ENCODE results near the gene ADIG.

Gene ADIG

GRCh38 chr20:38581013-38581412 is at the start of gene ADIG:
Gene ADIG, plus strand, starts transcription at chr20:38581197. Its CDS starts 54 bp downstream, at chr20:38581251.
- TF ChIP-seq CTCF (IDR thresholded peaks at IDR 0.05; ENCODE audit: extremely low read depth, insufficient read depth, missing control alignments): no peak
- DNase-seq (ENCODE audit: low spot score): no peak
- in situ Hi-C loops (cut with MboI; ENCODE audit: low pct_unique_long_range_greater_than_20kb, low sequenced_read_pairs, unreplicated experiment): no loop called here

GRCh38 chr20:38534756-38535155 is 46.2 kb upstream of the ADIG start:
- DNase-seq (ENCODE audit: low spot score): no peak
- in situ Hi-C loops (cut with MboI; ENCODE audit: low pct_unique_long_range_greater_than_20kb, low sequenced_read_pairs, unreplicated experiment): no loop called here
- TF ChIP-seq CTCF (IDR thresholded peaks at IDR 0.05; ENCODE audit: extremely low read depth, insufficient read depth, missing control alignments): no peak

- TF ChIP-seq CTCF (IDR thresholded peaks at IDR 0.05; ENCODE audit: extremely low read depth, insufficient read depth, missing control alignments): no peak
- in situ Hi-C loops (cut with MboI; ENCODE audit: low pct_unique_long_range_greater_than_20kb, low sequenced_read_pairs, unreplicated experiment): no loop called here
- DNase-seq (ENCODE audit: low spot score): no peak
Observed at GRCh38 chr20:38536310-38536709, 44.7 kb upstream of the ADIG start.

- in situ Hi-C loops (cut with MboI; ENCODE audit: low pct_unique_long_range_greater_than_20kb, low sequenced_read_pairs, unreplicated experiment): no loop called here
- TF ChIP-seq CTCF (IDR thresholded peaks at IDR 0.05; ENCODE audit: extremely low read depth, insufficient read depth, missing control alignments): no peak
- DNase-seq (ENCODE audit: low spot score): no peak
Observed at GRCh38 chr20:38537176-38537575, 43.8 kb upstream of the ADIG start.

- in situ Hi-C loops (cut with MboI; ENCODE audit: low pct_unique_long_range_greater_than_20kb, low sequenced_read_pairs, unreplicated experiment): no loop called here
- TF ChIP-seq CTCF (IDR thresholded peaks at IDR 0.05; ENCODE audit: extremely low read depth, insufficient read depth, missing control alignments): no peak
- DNase-seq (ENCODE audit: low spot score): no peak
Observed at GRCh38 chr20:38538789-38539188, 42.2 kb upstream of the ADIG start.

- no peak for DNase-seq (ENCODE audit: low spot score)
- in situ Hi-C loops (cut with MboI; ENCODE audit: low pct_unique_long_range_greater_than_20kb, low sequenced_read_pairs, unreplicated experiment): no loop called here
- TF ChIP-seq CTCF (IDR thresholded peaks at IDR 0.05; ENCODE audit: extremely low read depth, insufficient read depth, missing control alignments): no peak
Observed at GRCh38 chr20:38543014-38543906, 37.7 kb upstream of the ADIG start.

Measured in GM13977 (cell line).